Heart right ventricle (tissue), 16 donors: ENCODE data around the gene KLKB1. TPM values are rescaled to one million over a fixed set of nuclear protein-coding genes. Genes with fewer than 3 reads are reported as not detected.

Source experiments
- ATAC-seq, 8 donors: fragments of 200-7000 bp; cut with Tn5 transposase; one replicate each; pipeline ENCODE4 v1.9.1; 2020; ENCODE audit warnings: mild to moderate bottlenecking in 8 of 8, moderate library complexity in 8 of 8, moderate number of reproducible peaks in 1 of 8
- DNase-seq, 2 donors: peaks; one replicate each; pipeline ENCODE4 v3.0.0-alpha.2; 2020
- H3K27ac ChIP-seq, 10 donors: fragments of 200-600 bp; sonication (generic) in 2 of 10; one replicate each; pipeline versions ENCODE4 v1.5.0 to v1.8.0; 2020 to 2022; ENCODE audit warnings: mild to moderate bottlenecking in 3 of 10
- H3K27me3 ChIP-seq, 7 donors: fragments of 200-600 bp; one replicate each; pipeline ENCODE4 v1.8.0; 2021 to 2022; ENCODE audit warnings: mild to moderate bottlenecking in 2 of 7
- H3K36me3 ChIP-seq, 9 donors: fragments of 200-600 bp; sonication (generic) in 1 of 9; one replicate each; pipeline versions ENCODE4 v1.5.0 to v1.8.0; 2020 to 2022; ENCODE audit warnings: mild to moderate bottlenecking in 2 of 9
- H3K4me1 ChIP-seq, 9 donors: fragments of 200-600 bp; sonication (generic) in 1 of 9; one replicate each; pipeline versions ENCODE4 v1.5.0 to v1.8.0; 2020 to 2022; ENCODE audit warnings: mild to moderate bottlenecking in 4 of 9
- H3K4me3 ChIP-seq, 10 donors: fragments of 200-600 bp; sonication (generic) in 2 of 10; one replicate each; pipeline versions ENCODE4 v1.5.0 to v1.8.0; 2020 to 2022; ENCODE audit warnings: mild to moderate bottlenecking in 7 of 10, moderate library complexity in 2 of 10
- H3K9me3 ChIP-seq, 11 donors: fragments of 200-600 bp in 10 of 11; sonication (generic) in 2 of 11; one replicate each; pipeline versions ENCODE4 v1.5.0 to v1.8.0; 2013 to 2022; ENCODE audit warnings: mild to moderate bottlenecking in 2 of 11, control low read depth in 1 of 11, moderate library complexity in 1 of 11
- WGBS, 2 donors: extraction: QIAGEN DNeasy Blood & Tissue Kit; methylation state at CpG; one replicate each; pipeline ENCODE4 v1.1.7; 2013; ENCODE audit warnings: inconsistent platforms in 1 of 2; 5-methylcytosine and 5-hydroxymethylcytosine counted together
- intact Hi-C, 10 donors: fragments of 100-400 bp; cut with DNase I; formaldehyde crosslinking; loops; one replicate each; pipeline versions ENCODE4 v1.11.1 to v1.14.2; 2022
- polyA plus RNA-seq, 2 donors: library from polyadenylated mRNA; stranded (reverse); fragments of 200-250 nt; gene quantifications; one replicate each; pipeline ENCODE4 v1.2.3, GENCODE V29; 2013
- total RNA-seq, 10 donors: library from RNA; stranded (reverse); fragmentation: NEBNext Ultra II Directional in 3 of 10; extraction: Animal tissue kit (Norgen Biotek cat#: 25700) in 3 of 10; gene quantifications; one replicate each; pipeline versions ENCODE4 v1.2.1 to v1.2.4, GENCODE V29; 2021 to 2023
- TF ChIP-seq, protein P1 (sequence below), 9 donors: fragments of 200-600 bp; sonication (generic) in 2 of 9; IDR thresholded peaks; one replicate each; pipeline versions ENCODE4 v1.5.0 to v1.8.0; 2021 to 2022; ENCODE audit warnings: antibody characterized with exemption in 9 of 9, mild to moderate bottlenecking in 5 of 9, moderate library complexity in 1 of 9
- donor health status: Arrhythmogenic right ventricular cardiomyopathy.
- donor health status: ischemic (EF 13 %, LVEDD 7.1; RV severe dilation, severe dysfunction).
- donor health status: healthy with polysubstance abuse.
- donor health status: DM: no; HTN: yes; CAD: no.
- donor health status: DM: no; HTN: no; CAD: no.
- donor health status: ischemic (EF 25% LVEDD 6.9; RV normal size, moderate dysfunction).
- donor health status: ischemic (EF 25% LVEDD 5.7; RV mildly dilated, moderate dysfunction).
- donor health status: healthy.
- donor health status: DM: yes; HTN: yes; CAD: no.
- donor health status: Ischemic cardiomyopathy.
- donor health status: ischemic (EF 35%, LVEDD 5.7; RV mildly dilated, moderate dysfunction).
- donor health status: nonischemic (EF 11% LVEDD 7.7; RV severe dilation, severe dysfunction).
- donor health status: DM: yes; HTN: yes; CAD: no.
- donor health status: PGD.
- donor health status: ischemic (EF 29% LVEDD 5.4; RV normal size, mild dysfunction).
- donor health status: nonischemic (EF 23%, LVEDD 6.1; RV moderate dilation, normal function).

KLKB1 gene
- total and polyA plus RNA-seq, 12 donors: 0.23 to 3.7 (median 1.1) TPM

DNA sequence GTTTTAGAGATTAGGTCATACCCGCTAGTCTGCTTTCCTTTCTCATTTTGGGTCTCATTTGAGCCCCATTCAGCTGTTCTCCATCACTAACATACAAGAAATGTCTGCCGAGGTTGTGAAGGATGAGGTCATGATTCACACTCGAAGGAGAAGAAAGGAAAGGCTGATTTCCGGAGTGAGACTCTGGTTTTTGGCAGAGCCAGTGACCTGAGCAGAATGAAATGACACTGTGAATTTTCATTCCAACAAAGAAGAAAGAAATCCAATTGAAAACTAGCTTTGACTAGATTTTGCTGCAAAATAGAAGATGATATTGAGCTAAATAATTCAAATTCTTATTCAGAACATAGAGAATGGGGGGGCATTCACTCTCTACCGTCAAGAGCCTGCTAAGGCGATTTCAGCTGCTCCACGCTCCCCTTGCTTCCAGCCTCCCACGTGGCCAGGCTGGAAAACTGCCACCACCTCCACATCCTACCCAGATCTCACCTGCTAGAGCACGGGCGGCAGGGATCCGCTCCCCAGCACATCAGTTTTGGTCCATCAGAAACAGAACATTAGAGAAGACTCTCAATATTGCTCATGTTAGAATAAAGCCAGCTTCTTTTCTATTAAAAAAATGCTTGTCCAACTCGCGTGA is 77.7 kb downstream of the KLKB1 start:
- ATAC-seq: no peak
- Histone ChIP-seq H3K36me3 (no peaks in the 10 kb centered on the region), H3K4me3 (no peak overlapping the region), H3K4me1 (peaks cover 0 to 11% (median 0%) of the 10 kb centered on the region in 9 donors), H3K27ac (no peak overlapping the region), H3K9me3 (no peaks in the 10 kb centered on the region), H3K27me3 (peaks cover 0 to 71% (median 19%) of the 10 kb centered on the region in 7 donors)
- TF ChIP-seq, protein P1, sequence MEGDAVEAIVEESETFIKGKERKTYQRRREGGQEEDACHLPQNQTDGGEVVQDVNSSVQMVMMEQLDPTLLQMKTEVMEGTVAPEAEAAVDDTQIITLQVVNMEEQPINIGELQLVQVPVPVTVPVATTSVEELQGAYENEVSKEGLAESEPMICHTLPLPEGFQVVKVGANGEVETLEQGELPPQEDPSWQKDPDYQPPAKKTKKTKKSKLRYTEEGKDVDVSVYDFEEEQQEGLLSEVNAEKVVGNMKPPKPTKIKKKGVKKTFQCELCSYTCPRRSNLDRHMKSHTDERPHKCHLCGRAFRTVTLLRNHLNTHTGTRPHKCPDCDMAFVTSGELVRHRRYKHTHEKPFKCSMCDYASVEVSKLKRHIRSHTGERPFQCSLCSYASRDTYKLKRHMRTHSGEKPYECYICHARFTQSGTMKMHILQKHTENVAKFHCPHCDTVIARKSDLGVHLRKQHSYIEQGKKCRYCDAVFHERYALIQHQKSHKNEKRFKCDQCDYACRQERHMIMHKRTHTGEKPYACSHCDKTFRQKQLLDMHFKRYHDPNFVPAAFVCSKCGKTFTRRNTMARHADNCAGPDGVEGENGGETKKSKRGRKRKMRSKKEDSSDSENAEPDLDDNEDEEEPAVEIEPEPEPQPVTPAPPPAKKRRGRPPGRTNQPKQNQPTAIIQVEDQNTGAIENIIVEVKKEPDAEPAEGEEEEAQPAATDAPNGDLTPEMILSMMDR (IDR thresholded peaks at IDR 0.05): no peak
- WGBS, 2 donors: 41 to 47% methylated on average over 13 of the region's 13 CpGs
- DNase-seq: no peak
- intact Hi-C loops: no loop called here

DNA sequence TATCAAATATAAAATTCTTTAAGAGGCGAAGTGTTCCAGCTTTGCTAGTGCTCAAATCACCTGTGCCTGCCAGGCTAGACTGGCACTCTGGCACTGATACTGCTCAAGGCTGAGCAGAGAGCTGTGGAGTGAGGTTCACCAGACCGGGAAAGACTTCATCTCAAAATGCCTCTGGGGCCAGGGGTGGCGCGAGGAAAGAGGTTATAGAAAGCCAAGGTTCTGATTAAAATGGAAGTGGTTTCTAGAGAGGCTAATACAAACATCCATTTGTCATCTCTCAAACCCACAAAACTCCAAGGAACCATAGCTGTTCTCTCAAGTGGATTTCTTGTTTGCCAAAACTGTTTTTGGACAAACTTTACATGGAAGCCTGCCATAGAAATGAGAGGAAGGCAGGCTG is 80.2 kb downstream of the KLKB1 start:
- H3K4me1 ChIP-seq: peaks cover 0 to 11% (median 0%) of the 10 kb centered on the region in 9 donors
- TF ChIP-seq, protein P1 (IDR thresholded peaks at IDR 0.05): no peak
- no peak overlapping the region for H3K27ac ChIP-seq
- intact Hi-C loops: no loop called here
- no peak overlapping the region for H3K4me3 ChIP-seq
- peaks cover 0 to 63% (median 22%) of the 10 kb centered on the region in 7 donors for H3K27me3 ChIP-seq
- ATAC-seq (peak in 4 of 8 donors; percentile 38 to 71 (median 63)), DNase-seq (no peak)
- H3K36me3 ChIP-seq: no peaks in the 10 kb centered on the region
- 26 to 43% methylated on average over 4 of the region's 4 CpGs for WGBS, 2 donors
- no peaks in the 10 kb centered on the region for H3K9me3 ChIP-seq

DNA sequence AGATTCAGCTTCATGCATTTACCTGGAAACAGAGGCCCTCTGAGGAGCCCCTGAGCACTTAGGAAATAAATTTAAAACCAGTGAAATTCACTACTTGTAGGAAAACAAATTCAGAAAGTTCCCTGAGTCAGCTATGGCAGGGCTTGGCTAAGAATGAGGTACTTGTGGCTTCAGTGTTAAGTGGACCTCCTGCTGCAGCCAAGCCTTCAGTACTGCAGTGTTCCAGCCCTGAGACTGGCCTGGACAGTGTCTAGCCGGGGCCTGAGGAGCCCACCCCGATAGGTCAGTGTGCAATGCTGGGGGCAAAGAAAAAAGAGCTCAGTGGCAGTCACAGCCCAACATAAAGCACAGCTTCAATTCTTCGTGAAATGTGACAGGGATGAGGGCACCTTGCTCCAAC is 80.6 kb downstream of the KLKB1 start:
- H3K9me3 ChIP-seq: no peaks in the 10 kb centered on the region
- H3K4me1 ChIP-seq: peaks cover 0 to 11% (median 0%) of the 10 kb centered on the region in 9 donors
- H3K27me3 ChIP-seq: peaks cover 0 to 63% (median 22%) of the 10 kb centered on the region in 7 donors
- no peaks in the 10 kb centered on the region for H3K36me3 ChIP-seq
- no peak for DNase-seq
- no peak overlapping the region for H3K4me3 ChIP-seq
- 42 to 51% methylated on average over 3 of the region's 3 CpGs for WGBS, 2 donors
- intact Hi-C loops: no loop called here
- TF ChIP-seq, protein P1 (IDR thresholded peaks at IDR 0.05): no peak
- peak in 2 of 8 donors; percentile 54 to 69 for ATAC-seq
- no peak overlapping the region for H3K27ac ChIP-seq

Other genes with a start within 250 kb of the KLKB1 start
- gene TLR3, start 158.4 kb upstream of the KLKB1 start, total RNA-seq: 10 to 100 TPM in 1 of 10 donors, 1 to 10 TPM in 9; 2.8 to 19.7 (median 4.0) TPM
- gene TLR3, start 158.4 kb upstream of the KLKB1 start, polyA plus RNA-seq: under 1 TPM; 0.66 to 0.83 TPM
- 10 to 100 TPM in 6 of 10 donors, 1 to 10 TPM in 4; 8.0 to 13.7 (median 10.5) TPM for gene FAM149A, start 122.8 kb upstream of the KLKB1 start, total RNA-seq
- 1 to 10 TPM; 1.2 to 4.4 TPM for gene FAM149A, start 122.8 kb upstream of the KLKB1 start, polyA plus RNA-seq
- gene CYP4V2, start 35.9 kb upstream of the KLKB1 start, total RNA-seq: 10 to 100 TPM; 16.1 to 37.9 (median 25.9) TPM
- 10 to 100 TPM in 1 of 2 donors, 1 to 10 TPM in 1; 8.1 to 35.3 TPM for gene CYP4V2, start 35.9 kb upstream of the KLKB1 start, polyA plus RNA-seq
- gene F11, start 38.7 kb downstream of the KLKB1 start, total RNA-seq: under 1 TPM in 2 of 10 donors, not detected in 8; 0.16 to 0.37 TPM
- under 1 TPM in 1 of 2 donors, not detected in 1; 0.09 TPM for gene F11, start 38.7 kb downstream of the KLKB1 start, polyA plus RNA-seq